ENCODE data around the gene ADGRL2. TPM values are rescaled to one million over a fixed set of nuclear protein-coding genes. Genes with fewer than 3 reads are reported as not detected.

The ADGRL2 gene
- total and polyA plus RNA-seq, 2 of the 4 experiments (the other 2 are of a cell fraction): 17.0 to 42.7 TPM

GRCh38 chr1:81948495-81948894 lies 147.8 kb downstream of the ADGRL2 start:
- Histone ChIP-seq H4K8ac (ENCODE audit: low read depth in 2 of 2, low read length in 2 of 2) (no peak overlapping the region), H2BK20ac (ENCODE audit: low read depth, low read length) (no peak overlapping the region), H2AFZ (replicated peaks; ENCODE audit: low read length, poor library complexity) (no peak overlapping the region), H2BK5ac (ENCODE audit: low read depth, low read length, poor library complexity, severe bottlenecking) (no peak overlapping the region), H3K36me3 (ENCODE audit: control insufficient read depth, insufficient read depth, low read length) (no peaks in the 10 kb centered on the region), H4K20me1 (ENCODE audit: insufficient read depth, low read length) (no peaks in the 10 kb centered on the region), H2AK5ac (ENCODE audit: low read depth, low read length) (no peak overlapping the region), H4K5ac (ENCODE audit: low read depth, low read length) (no peak overlapping the region), H2AK9ac (replicated peaks; ENCODE audit: low read depth, low read length, poor library complexity) (no peak overlapping the region), H3K14ac (replicated peaks; ENCODE audit: low read depth, low read length) (no peak overlapping the region), H2BK120ac (ENCODE audit: low read depth, low read length) (no peak overlapping the region), H3K4ac (ENCODE audit: low read depth, low read length) (no peak overlapping the region), H3K56ac (ENCODE audit: extremely low read depth, insufficient read depth, low read length) (no peak overlapping the region), H2BK15ac (ENCODE audit: low read depth, low read length) (no peak overlapping the region), H3K4me3 (ENCODE audit: insufficient read depth, low read depth, low read length) (no peak overlapping the region), H4K91ac (ENCODE audit: insufficient read depth, low read depth, low read length) (no peak overlapping the region), H3K79me1 (ENCODE audit: low read depth in 1 of 2, low read length in 2 of 2) (no peaks in the 10 kb centered on the region), H3K4me1 (ENCODE audit: control insufficient read depth, insufficient read depth, low read length) (no peaks in the 10 kb centered on the region; the same call in 1 of the 2 replicates), H3K9me1 (ENCODE audit: insufficient read depth, low read length) (0 out of 2 replicates have a peak, but pooled peaks cover 2% of the 10 kb centered on the region), H3K23ac (ENCODE audit: low read depth, low read length) (no peak overlapping the region), H3K9me3 (ENCODE audit: control insufficient read depth, insufficient read depth, low read length) (no peaks in the 10 kb centered on the region), H3K27me3 (ENCODE audit: control insufficient read depth, insufficient read depth, low read length) (no peaks in the 10 kb centered on the region), H3K18ac (ENCODE audit: low read depth, low read length) (no peak overlapping the region), H3K27ac (ENCODE audit: insufficient read depth, low read length) (no peak overlapping the region), H3K9ac (ENCODE audit: low read depth, low read length) (no peak overlapping the region), H3K4me2 (ENCODE audit: low read depth, low read length) (no peak overlapping the region)
- in situ Hi-C loops (cut with MboI; ENCODE audit: low sequenced_read_pairs) (no loop called here), dilution Hi-C loops (cut with HindIII; ENCODE audit: low sequenced_read_pairs, unreplicated experiment) (no loop called here), intact Hi-C loops (cut with micrococcal nuclease) (no loop called here)
- POLR2A ChIA-PET (ENCODE audit: unreplicated experiment): no interaction called here
- no peak for DNase-seq
- BruUV-seq (replicated peaks): no TSS peak
- ATAC-seq (ENCODE audit: low read depth): no peak
- no CpG with 5 or more reads among the region's 2 CpGs for WGBS, 2 experiments (ENCODE audit: extremely low coverage in 2 of 2, insufficient read length in 1 of 2)
- TF ChIP-seq CTCF (conservative IDR thresholded peaks at IDR 0.05; ENCODE audit: low read depth, low read length) (no peak), FOS (IDR thresholded peaks at IDR 0.05; ENCODE audit: low read depth, low read length) (no peak), MXI1 (IDR thresholded peaks at IDR 0.05; ENCODE audit: borderline replicate concordance, low read depth, low read length) (no peak), SMC3 (IDR thresholded peaks at IDR 0.05; ENCODE audit: low read depth, low read length) (no peak), ELK1 (IDR thresholded peaks at IDR 0.05; ENCODE audit: borderline replicate concordance, low read depth, low read length) (no peak), POLR2A (IDR thresholded peaks at IDR 0.05; ENCODE audit: low read depth, low read length) (no peak), RFX5 (IDR thresholded peaks at IDR 0.05; ENCODE audit: low read depth, low read length) (no peak), CEBPB (IDR thresholded peaks at IDR 0.05; ENCODE audit: low read depth, low read length) (no peak), MAZ (IDR thresholded peaks at IDR 0.05; ENCODE audit: borderline replicate concordance, low read depth, low read length) (no peak), NFE2L2 (IDR thresholded peaks at IDR 0.05; ENCODE audit: low read depth, low read length) (no peak), MAFK (IDR thresholded peaks at IDR 0.05; ENCODE audit: low read depth, low read length) (no peak), RAD21 (IDR thresholded peaks at IDR 0.05; ENCODE audit: low read length) (no peak), CHD1 (IDR thresholded peaks at IDR 0.05; ENCODE audit: low read depth, low read length) (no peak), RCOR1 (IDR thresholded peaks at IDR 0.05; ENCODE audit: insufficient replicate concordance, low read length) (no peak)
- CTCF ChIA-PET: interaction anchor here (0.7 kb wide), 1 partner anchor 303 kb away, joined by 6 read pairs; no protein-coding TSS in a partner anchor

All from IMR-90 (cell line).